ENCODE measurements around the gene PSD4.

The PSD4 gene

GRCh38 chr2:113223813-113224212, 50.0 kb downstream of the PSD4 start:
- DNase-seq (ENCODE audit: low read depth in 3 of 3): no peak

- no peak for DNase-seq (ENCODE audit: low read depth in 3 of 3)
Observed at GRCh38 chr2:113224647-113225236, 51.0 kb downstream of the PSD4 start.

- no peak for DNase-seq (ENCODE audit: low read depth in 3 of 3)
Observed at GRCh38 chr2:113225263-113226259, 51.8 kb downstream of the PSD4 start.

- DNase-seq (ENCODE audit: low read depth in 3 of 3): no peak
Observed at GRCh38 chr2:113226462-113226861, 52.7 kb downstream of the PSD4 start.

- no peak for DNase-seq (ENCODE audit: low read depth in 3 of 3)
Observed at GRCh38 chr2:113227290-113227689, 53.5 kb downstream of the PSD4 start.

GRCh38 chr2:113227698-113228097, 53.9 kb downstream of the PSD4 start:
- no peak for DNase-seq (ENCODE audit: low read depth in 3 of 3)

GRCh38 chr2:113228351-113228750, 54.6 kb downstream of the PSD4 start:
- no peak for DNase-seq (ENCODE audit: low read depth in 3 of 3)

- no peak for DNase-seq (ENCODE audit: low read depth in 3 of 3)
Observed at GRCh38 chr2:113228991-113229716, 55.4 kb downstream of the PSD4 start.

- no peak for DNase-seq (ENCODE audit: low read depth in 3 of 3)
Observed at GRCh38 chr2:113229795-113230194, 56.0 kb downstream of the PSD4 start.

GRCh38 chr2:113230531-113230930, 56.8 kb downstream of the PSD4 start:
- no peak for DNase-seq (ENCODE audit: low read depth in 3 of 3)

- no peak for DNase-seq (ENCODE audit: low read depth in 3 of 3)
Observed at GRCh38 chr2:113231064-113231463, 57.3 kb downstream of the PSD4 start.

- no peak for DNase-seq (ENCODE audit: low read depth in 3 of 3)
Observed at GRCh38 chr2:113232123-113232522, 58.4 kb downstream of the PSD4 start.

GRCh38 chr2:113232740-113233139, 59.0 kb downstream of the PSD4 start:
- no peak for DNase-seq (ENCODE audit: low read depth in 3 of 3)

- no peak for DNase-seq (ENCODE audit: low read depth in 3 of 3)
Observed at GRCh38 chr2:113233593-113234550, 60.1 kb downstream of the PSD4 start.

GRCh38 chr2:113234721-113235346, 61.1 kb downstream of the PSD4 start:
- no peak for DNase-seq (ENCODE audit: low read depth in 3 of 3)

GRCh38 chr2:113235347-113236226, 61.8 kb downstream of the PSD4 start:
- DNase-seq (ENCODE audit: low read depth in 3 of 3): peak; percentile 13 to 57 (median 43)

GRCh38 chr2:113236367-113237159, 62.8 kb downstream of the PSD4 start:
- DNase-seq (ENCODE audit: low read depth in 3 of 3): no peak

GRCh38 chr2:113237604-113238160, 63.9 kb downstream of the PSD4 start:
- DNase-seq (ENCODE audit: low read depth in 3 of 3): no peak

All from stimulated activated CD4-positive, alpha-beta T cell treated with anti-CD3 and anti-CD28 coated beads, TNF-alpha, amount 100 ng/mL, for 48 hours (primary cell).